A549 (cell line): ENCODE data around the gene CTIF.

Source experiments
- BHLHE40 ChIP-seq: IDR thresholded peaks from 2 replicates; pipeline ENCODE4 v1.6.1; 2012; ENCODE audit warnings: low read depth, low read length, inconsistent platforms
- CBX8 ChIP-seq: fragments of 200-600 bp; sonication (generic); IDR thresholded peaks from 2 replicates; pipeline ENCODE4 v1.6.1; 2016
- CHD2 ChIP-seq: fragments of 150-350 bp; IDR thresholded peaks from 2 replicates; pipeline ENCODE4 v1.6.1; 2014; ENCODE audit warnings: low read length; ENCODE audit not compliant: partially characterized antibody
- CHD4 ChIP-seq: fragments of 200-600 bp; sonication (generic); IDR thresholded peaks from 2 replicates; pipeline ENCODE4 v1.6.1; 2016; ENCODE audit warnings: antibody characterized with exemption, mild to moderate bottlenecking, borderline replicate concordance
- CTCF ChIP-seq: fragments of >200 bp; sonication (Bioruptor Twin); formaldehyde crosslinking; IDR thresholded peaks from 3 replicates; pipeline ENCODE4 v1.5.1; 2016
- JUN ChIP-seq, 2 experiments: fragments of >200 bp; sonication (Bioruptor Twin); formaldehyde crosslinking; IDR thresholded peaks; 2 replicates in 1 of 2; 3 replicates in 1 of 2; pipeline ENCODE4 v1.6.1; 2016 to 2017
- JUNB ChIP-seq: fragments of >200 bp; sonication (Bioruptor Twin); formaldehyde crosslinking; IDR thresholded peaks from 2 replicates; pipeline ENCODE4 v1.6.1; 2016
- MAZ ChIP-seq: fragments of 150-350 bp; IDR thresholded peaks from 2 replicates; pipeline ENCODE4 v1.6.1; 2014; ENCODE audit warnings: antibody characterized with exemption, low read depth, low read length, borderline replicate concordance
- RARB ChIP-seq: fragments of 250-450 bp; sonication (Bioruptor Pico); IDR thresholded peaks from 2 replicates; pipeline ENCODE4 v1.8.0; 2021; ENCODE audit warnings: mild to moderate bottlenecking, moderate library complexity

GRCh38 chr18:48683197-48683596 lies 144.4 kb downstream of the CTIF start:
- TF ChIP-seq CHD2: no peak
- no peak for TF ChIP-seq CHD4
- no peak for TF ChIP-seq MAZ
- TF ChIP-seq BHLHE40: no peak
- no peak for TF ChIP-seq CBX8
- no peak for TF ChIP-seq CTCF
- TF ChIP-seq JUN (IDR thresholded peaks at IDR 0.05): no peak
- TF ChIP-seq JUNB: no peak
- no peak for TF ChIP-seq RARB (CRISPR knock-in tag)
